Measurements from ENCODE around the gene CACNA1B. TPM values are rescaled to one million over a fixed set of nuclear protein-coding genes. Genes with fewer than 3 reads are reported as not detected.

Gene CACNA1B
- total RNA-seq = under 0.01 TPM in 2 replicates

DNA sequence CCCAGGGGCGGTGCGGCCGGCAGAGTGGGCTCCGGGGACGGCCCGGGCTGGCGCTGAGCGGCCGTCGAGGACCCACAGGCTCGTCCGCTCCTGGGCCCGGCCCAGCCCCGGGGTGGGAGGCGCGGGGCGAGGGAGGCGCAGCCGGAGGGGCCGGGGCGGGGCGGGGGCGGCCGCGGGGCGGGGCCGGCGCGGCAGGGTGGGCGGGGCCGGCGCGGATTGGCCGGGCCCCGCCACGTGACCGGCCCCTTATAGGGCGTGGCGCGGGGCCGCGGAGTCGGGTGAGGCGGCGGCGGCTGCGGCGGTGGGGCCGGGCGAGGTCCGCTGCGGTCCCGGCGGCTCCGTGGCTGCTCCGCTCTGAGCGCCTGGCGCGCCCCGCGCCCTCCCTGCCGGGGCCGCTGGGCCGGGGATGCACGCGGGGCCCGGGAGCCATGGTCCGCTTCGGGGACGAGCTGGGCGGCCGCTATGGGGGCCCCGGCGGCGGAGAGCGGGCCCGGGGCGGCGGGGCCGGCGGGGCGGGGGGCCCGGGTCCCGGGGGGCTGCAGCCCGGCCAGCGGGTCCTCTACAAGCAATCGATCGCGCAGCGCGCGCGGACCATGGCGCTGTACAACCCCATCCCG lies at the start of gene CACNA1B:
Gene CACNA1B, plus strand, starts transcription at position 277 of the 617 bp plus-strand sequence. Its CDS starts 152 bp downstream, at position 429.

Small RNA genes lying within 50 kb of the gene (small RNA-seq; reads per million reads assigned to genes)
- gene AL591424.2 (not detected), gene MIR602 (not detected)

Data from hair follicle dermal papilla cell (primary cell).